ENCODE data around the gene GRM5. TPM values are rescaled to one million over a fixed set of nuclear protein-coding genes. Genes with fewer than 3 reads are reported as not detected.
"Not testable (repeated sequence)": the region's sequence is repeated elsewhere in the genome, so short reads cannot be mapped to it uniquely, and the experiment has no call there.

GRM5 gene
- total RNA-seq, 3 donors from 2014 or later, result not detected

- no peak for ATAC-seq
- H3K9me3 ChIP-seq, result no peaks in the 10 kb centered on the region
- DNase-seq, result no peak
- H3K36me3 ChIP-seq (ENCODE audit: low read depth), result no peaks in the 10 kb centered on the region
- H3K4me3 ChIP-seq, result no peak overlapping the region
- no peaks in the 10 kb centered on the region for H3K4me1 ChIP-seq (ENCODE audit: low read depth)
- intact Hi-C loops (cut with DNase I, micrococcal nuclease), result no loop called here
- TF ChIP-seq, protein P1, sequence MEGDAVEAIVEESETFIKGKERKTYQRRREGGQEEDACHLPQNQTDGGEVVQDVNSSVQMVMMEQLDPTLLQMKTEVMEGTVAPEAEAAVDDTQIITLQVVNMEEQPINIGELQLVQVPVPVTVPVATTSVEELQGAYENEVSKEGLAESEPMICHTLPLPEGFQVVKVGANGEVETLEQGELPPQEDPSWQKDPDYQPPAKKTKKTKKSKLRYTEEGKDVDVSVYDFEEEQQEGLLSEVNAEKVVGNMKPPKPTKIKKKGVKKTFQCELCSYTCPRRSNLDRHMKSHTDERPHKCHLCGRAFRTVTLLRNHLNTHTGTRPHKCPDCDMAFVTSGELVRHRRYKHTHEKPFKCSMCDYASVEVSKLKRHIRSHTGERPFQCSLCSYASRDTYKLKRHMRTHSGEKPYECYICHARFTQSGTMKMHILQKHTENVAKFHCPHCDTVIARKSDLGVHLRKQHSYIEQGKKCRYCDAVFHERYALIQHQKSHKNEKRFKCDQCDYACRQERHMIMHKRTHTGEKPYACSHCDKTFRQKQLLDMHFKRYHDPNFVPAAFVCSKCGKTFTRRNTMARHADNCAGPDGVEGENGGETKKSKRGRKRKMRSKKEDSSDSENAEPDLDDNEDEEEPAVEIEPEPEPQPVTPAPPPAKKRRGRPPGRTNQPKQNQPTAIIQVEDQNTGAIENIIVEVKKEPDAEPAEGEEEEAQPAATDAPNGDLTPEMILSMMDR (IDR thresholded peaks at IDR 0.05), result no peak
Measured at GRCh38 chr11:88536616-88537265, 529.0 kb downstream of the GRM5 start.

- TF ChIP-seq, protein P1 (IDR thresholded peaks at IDR 0.05), result no peak
- intact Hi-C loops (cut with DNase I, micrococcal nuclease), result no loop called here
- H3K4me3 ChIP-seq, result no peak overlapping the region
- H3K9me3 ChIP-seq, result no peaks in the 10 kb centered on the region
- H3K36me3 ChIP-seq (ENCODE audit: low read depth), result no peaks in the 10 kb centered on the region
- H3K4me1 ChIP-seq (ENCODE audit: low read depth), result no peaks in the 10 kb centered on the region
- DNase-seq, result no peak
- peak; percentile 80 for ATAC-seq
Measured at GRCh38 chr11:88535916-88536547, 529.8 kb downstream of the GRM5 start.

DNA sequence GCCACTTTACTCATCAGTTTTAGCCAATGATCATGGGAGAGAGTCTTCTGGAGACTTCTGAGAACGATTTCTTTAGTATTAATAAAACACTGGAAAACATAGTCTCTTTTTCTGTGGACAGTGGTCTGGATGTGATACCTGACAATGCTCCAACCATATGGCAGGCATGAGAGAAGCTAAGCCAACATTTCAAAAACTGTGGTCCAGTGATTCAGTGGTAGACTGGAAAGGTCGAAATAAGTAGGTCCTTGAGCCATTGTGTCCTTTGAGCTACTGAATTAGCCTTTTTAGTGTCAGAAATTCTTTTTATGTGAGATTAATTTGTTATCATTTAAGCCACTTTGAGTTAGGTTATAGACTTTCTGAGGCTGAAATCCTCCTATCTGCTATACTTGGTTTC lies 530.5 kb downstream of the GRM5 start:
- TF ChIP-seq, protein P1 (IDR thresholded peaks at IDR 0.05), result no peak
- no peak for DNase-seq
- Histone ChIP-seq H3K9me3 (no peaks in the 10 kb centered on the region), H3K36me3 (ENCODE audit: low read depth) (no peaks in the 10 kb centered on the region), H3K4me3 (no peak overlapping the region), H3K4me1 (ENCODE audit: low read depth) (no peaks in the 10 kb centered on the region)
- no peak for ATAC-seq
- intact Hi-C loops (cut with DNase I, micrococcal nuclease), result no loop called here

- H3K4me3 ChIP-seq; intact Hi-C loops (cut with DNase I, micrococcal nuclease); ATAC-seq; H3K36me3 ChIP-seq (ENCODE audit: low read depth); H3K4me1 ChIP-seq (ENCODE audit: low read depth); DNase-seq; H3K9me3 ChIP-seq: not testable (repeated sequence)
Measured at GRCh38 chr11:88534706-88535105, 531.1 kb downstream of the GRM5 start.

GRCh38 chr11:88534185-88534584 lies 531.6 kb downstream of the GRM5 start:
- Histone ChIP-seq H3K36me3 (ENCODE audit: low read depth) (no peaks in the 10 kb centered on the region), H3K9me3 (no peaks in the 10 kb centered on the region), H3K4me1 (ENCODE audit: low read depth) (no peaks in the 10 kb centered on the region), H3K4me3 (no peak overlapping the region)
- peak; percentile 21 for ATAC-seq
- DNase-seq, result no peak
- TF ChIP-seq, protein P1 (IDR thresholded peaks at IDR 0.05), result no peak
- intact Hi-C loops (cut with DNase I, micrococcal nuclease), result no loop called here

DNA sequence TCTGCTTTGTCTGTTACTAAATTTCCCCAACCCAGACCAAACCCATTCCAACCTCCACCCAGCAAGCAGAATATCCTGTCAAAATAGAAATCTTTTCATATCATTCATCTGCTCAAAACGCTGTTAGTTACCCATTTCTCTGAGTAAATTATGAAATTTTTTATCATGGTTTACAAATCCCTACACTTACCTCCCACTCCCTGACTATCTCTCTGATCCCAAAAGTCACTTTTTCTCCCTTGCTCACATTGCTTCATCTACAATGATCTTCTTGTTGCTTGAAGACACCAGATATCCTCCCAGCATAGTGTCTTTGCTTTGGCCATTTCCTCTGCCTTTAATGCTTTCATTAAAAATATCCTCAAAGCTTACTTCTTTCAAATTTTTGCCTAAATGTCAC lies 532.8 kb downstream of the GRM5 start:
- TF ChIP-seq, protein P1 (IDR thresholded peaks at IDR 0.05), result no peak
- H3K36me3 ChIP-seq (ENCODE audit: low read depth), result no peaks in the 10 kb centered on the region
- H3K4me1 ChIP-seq (ENCODE audit: low read depth), result no peaks in the 10 kb centered on the region
- H3K4me3 ChIP-seq, result no peak overlapping the region
- no peak for ATAC-seq
- intact Hi-C loops (cut with DNase I, micrococcal nuclease), result no loop called here
- no peak for DNase-seq
- H3K9me3 ChIP-seq, result no peaks in the 10 kb centered on the region
